ENCODE results near the gene MBNL1. TPM values are rescaled to one million over a fixed set of nuclear protein-coding genes. Genes with fewer than 3 reads are reported as not detected.

The MBNL1 gene
- total RNA-seq, 2 donors from 2014 or later = 199 to 327 TPM

GRCh38 chr3:152470095-152470494, 201.4 kb downstream of the MBNL1 start:
- H3K4me3 ChIP-seq = no peak overlapping the region
- H3K4me1 ChIP-seq = no peaks in the 10 kb centered on the region
- H3K27me3 ChIP-seq = no peaks in the 10 kb centered on the region
- DNase-seq (ENCODE audit: low spot score) = no peak
- H3K27ac ChIP-seq = no peak overlapping the region
- H3K9me3 ChIP-seq = no peaks in the 10 kb centered on the region
- H3K36me3 ChIP-seq = peaks cover 5% of the 10 kb centered on the region
- no peak for TF ChIP-seq CTCF (IDR thresholded peaks at IDR 0.05)

GRCh38 chr3:152470893-152471292, 202.2 kb downstream of the MBNL1 start:
- H3K4me3 ChIP-seq = no peak overlapping the region
- H3K27ac ChIP-seq = no peak overlapping the region
- DNase-seq (ENCODE audit: low spot score) = no peak
- no peaks in the 10 kb centered on the region for H3K4me1 ChIP-seq
- no peak for TF ChIP-seq CTCF (IDR thresholded peaks at IDR 0.05)
- H3K36me3 ChIP-seq = no peaks in the 10 kb centered on the region
- no peaks in the 10 kb centered on the region for H3K27me3 ChIP-seq
- peaks cover 0 to 7% of the 10 kb centered on the region in 2 donors for H3K9me3 ChIP-seq

- H3K27ac ChIP-seq = peak overlapping the region in 1 of 2 donors; percentile 46
- peak; percentile 70 to 80 for TF ChIP-seq CTCF (IDR thresholded peaks at IDR 0.05)
- peaks cover 0 to 7% of the 10 kb centered on the region in 2 donors for H3K9me3 ChIP-seq
Observed at GRCh38 chr3:152471814-152472671, 203.3 kb downstream of the MBNL1 start.

GRCh38 chr3:152472672-152472954, 203.9 kb downstream of the MBNL1 start:
- Histone ChIP-seq H3K9me3 (peaks cover 0 to 7% of the 10 kb centered on the region in 2 donors), H3K27ac (no peak overlapping the region), H3K36me3 (no peaks in the 10 kb centered on the region), H3K27me3 (no peaks in the 10 kb centered on the region), H3K4me1 (no peaks in the 10 kb centered on the region), H3K4me3 (peak overlapping the region in 1 of 2 donors; percentile 28)
- no peak for DNase-seq (ENCODE audit: low spot score)
- no peak for TF ChIP-seq CTCF (IDR thresholded peaks at IDR 0.05)

More at GRCh38 chr3:152471814-152472671, 203.3 kb downstream of the MBNL1 start:
- peak overlapping the region in 1 of 2 donors; percentile 28 for H3K4me3 ChIP-seq
- H3K4me1 ChIP-seq = no peaks in the 10 kb centered on the region
- no peaks in the 10 kb centered on the region for H3K27me3 ChIP-seq
- no peaks in the 10 kb centered on the region for H3K36me3 ChIP-seq
- peak; percentile 80 for DNase-seq (ENCODE audit: low spot score)

- no peaks in the 10 kb centered on the region for H3K36me3 ChIP-seq
- peak in 1 of 2 donors; percentile 71 for TF ChIP-seq CTCF (IDR thresholded peaks at IDR 0.05)
- no peak for DNase-seq (ENCODE audit: low spot score)
- H3K27ac ChIP-seq = no peak overlapping the region
- H3K27me3 ChIP-seq = no peaks in the 10 kb centered on the region
- H3K4me1 ChIP-seq = no peaks in the 10 kb centered on the region
- no peak overlapping the region for H3K4me3 ChIP-seq
- H3K9me3 ChIP-seq = peaks cover 0 to 7% of the 10 kb centered on the region in 2 donors
Observed at GRCh38 chr3:152474585-152474984, 205.9 kb downstream of the MBNL1 start.

All from right atrium auricular region (tissue), 2 donors.